ENCODE measurements around the gene CCNT1.
A peak's percentile ranks its signal among the peaks of the same experiment; 100 is the strongest.
"Not testable (repeated sequence)": the region's sequence is repeated elsewhere in the genome, so short reads cannot be mapped to it uniquely, and the experiment has no call there.

CCNT1 gene

GRCh38 chr12:48690990-48691389 is 25.5 kb downstream of the CCNT1 start:
- DNase-seq = no peak

DNA sequence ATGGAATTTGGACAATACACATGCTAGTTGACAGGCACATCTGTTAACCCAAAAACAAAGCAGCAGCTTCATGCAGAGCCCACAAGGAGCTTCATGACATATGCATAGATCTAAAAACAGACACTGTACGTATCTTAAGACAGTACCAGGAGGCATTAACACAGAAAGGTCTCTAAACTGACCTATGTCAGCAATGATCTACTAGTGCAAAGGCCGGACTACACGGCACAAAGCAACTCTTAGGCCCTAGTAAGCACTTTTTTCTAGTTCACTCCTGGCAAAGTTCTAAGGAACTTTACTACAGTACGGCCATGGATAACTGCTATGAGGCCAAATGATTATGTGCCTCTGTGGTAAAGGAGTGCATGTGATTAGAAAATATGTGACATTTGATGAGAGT is 26.1 kb downstream of the CCNT1 start:
- no peak for DNase-seq

DNA sequence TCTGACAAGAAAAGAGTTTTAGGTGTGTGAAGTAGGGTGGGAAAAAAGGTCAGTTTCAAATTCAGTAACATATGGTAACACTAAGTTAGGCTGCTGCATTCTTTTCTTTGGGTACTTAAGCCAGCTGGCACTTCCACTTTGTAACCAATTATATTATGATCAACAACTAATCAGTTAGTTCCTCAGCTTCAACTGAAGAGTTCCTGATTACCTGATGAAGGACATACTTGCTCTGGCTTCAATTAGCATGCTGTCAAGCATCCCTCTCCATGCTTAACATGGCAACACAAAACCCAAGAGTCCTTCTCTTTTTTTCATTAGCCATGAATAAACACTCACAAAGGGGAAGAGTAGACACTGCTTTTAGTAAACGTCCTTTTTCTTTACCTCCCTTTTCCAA is 27.7 kb downstream of the CCNT1 start:
- DNase-seq = no peak

DNA sequence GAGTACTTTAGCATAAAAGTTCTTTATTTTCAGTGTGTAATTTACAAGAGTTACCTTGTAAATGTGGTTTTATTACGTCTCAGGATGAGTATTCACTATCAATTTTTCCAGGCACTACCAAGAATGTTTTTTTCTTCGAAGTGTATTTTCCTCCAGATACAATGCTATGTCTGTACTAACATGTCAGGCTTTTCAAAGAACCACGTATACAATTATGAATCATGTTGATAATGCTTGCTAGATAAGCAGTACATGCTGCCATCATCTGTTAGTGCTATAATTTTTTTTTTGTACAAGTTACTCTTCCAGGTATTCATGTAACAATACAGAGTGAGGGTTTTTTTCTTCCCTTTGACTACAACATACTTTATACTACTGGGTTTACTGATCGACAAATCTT is 28.9 kb downstream of the CCNT1 start:
- DNase-seq = no peak

DNA sequence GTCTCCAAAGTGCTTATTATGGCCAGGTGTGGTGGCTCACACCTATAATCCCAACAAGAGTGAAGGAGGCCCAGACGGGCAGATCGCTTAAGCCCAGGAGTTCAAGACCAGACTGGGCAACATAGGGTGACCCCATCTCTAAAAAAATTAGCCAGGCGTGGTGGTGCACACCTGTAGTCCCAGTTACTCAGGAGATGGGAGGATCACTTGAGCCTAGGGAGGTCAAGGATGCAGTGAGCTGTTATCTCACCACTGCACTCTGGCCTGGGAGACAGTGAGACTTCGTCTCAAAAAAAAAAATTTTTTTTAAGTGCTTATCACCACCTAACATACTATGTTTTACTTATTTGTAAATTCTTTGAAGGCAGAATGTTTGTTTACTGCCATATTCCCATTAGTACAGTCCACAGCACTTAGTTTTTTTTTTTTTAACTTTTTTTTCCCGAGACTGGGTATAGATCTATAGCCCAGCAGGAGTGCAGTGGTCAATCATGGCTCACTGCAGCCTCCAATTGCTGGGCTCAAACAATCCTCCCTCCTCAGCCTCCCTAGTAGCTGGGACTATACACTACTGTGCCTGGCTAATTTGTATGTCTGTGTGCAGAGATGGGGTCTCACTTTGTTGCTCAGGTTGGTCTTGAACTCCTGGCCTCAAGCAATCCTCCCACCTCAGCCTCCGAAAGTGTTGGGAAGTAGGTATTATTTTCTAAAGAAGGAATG is 29.7 kb downstream of the CCNT1 start:
- DNase-seq = no peak

- no peak for DNase-seq
These were observed 30.4 kb downstream of the CCNT1 start for GRCh38 chr12:48686037-48686595.

GRCh38 chr12:48683534-48683933 is 33.0 kb downstream of the CCNT1 start:
- DNase-seq = no peak

GRCh38 chr12:48682927-48683326 is 33.6 kb downstream of the CCNT1 start:
- no peak for DNase-seq

DNA sequence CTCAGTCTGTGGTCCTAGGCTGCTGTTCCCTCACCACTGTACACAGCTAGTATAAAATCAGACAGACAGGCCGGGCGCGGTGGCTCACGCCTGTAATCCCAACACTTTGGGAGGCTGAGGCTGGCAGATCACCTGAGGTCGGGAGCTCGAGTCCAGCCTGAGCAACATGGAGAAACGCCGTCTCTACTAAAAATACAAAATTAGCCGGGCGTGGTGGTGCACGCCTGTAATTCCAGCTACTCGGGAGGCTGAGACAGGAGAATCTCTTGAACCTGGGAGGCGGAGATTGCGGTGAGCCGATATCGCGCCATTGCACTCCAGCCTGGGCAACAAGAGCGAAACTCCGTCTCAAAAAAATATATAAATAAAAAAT is 34.0 kb downstream of the CCNT1 start:
- DNase-seq = not testable (repeated sequence)

- DNase-seq = peak; percentile 99
These were observed 34.6 kb downstream of the CCNT1 start, which contains the start of gene KANSL2 for GRCh38 chr12:48681710-48682532. Gene KANSL2, minus strand, starts transcription at chr12:48682238. Its CDS starts 606 bp downstream, at chr12:48681632.

DNA sequence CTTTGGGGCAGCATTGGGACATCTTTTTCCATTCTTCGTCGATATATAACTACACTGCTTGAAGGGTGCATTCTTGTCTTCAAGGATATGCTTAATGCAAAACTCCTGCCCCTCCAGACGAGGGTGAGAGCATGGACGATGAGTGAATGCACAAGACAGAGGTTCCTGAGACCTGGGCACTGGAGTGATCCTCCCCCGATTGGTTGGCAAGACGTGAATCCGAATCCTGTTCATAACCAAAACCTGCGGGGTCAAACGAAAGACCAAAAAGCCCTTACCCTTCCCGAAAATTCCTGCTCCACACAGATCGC is 35.2 kb downstream of the CCNT1 start:
- no peak for DNase-seq

- DNase-seq = no peak
These were observed 35.6 kb downstream of the CCNT1 start for GRCh38 chr12:48680861-48681260.

DNA sequence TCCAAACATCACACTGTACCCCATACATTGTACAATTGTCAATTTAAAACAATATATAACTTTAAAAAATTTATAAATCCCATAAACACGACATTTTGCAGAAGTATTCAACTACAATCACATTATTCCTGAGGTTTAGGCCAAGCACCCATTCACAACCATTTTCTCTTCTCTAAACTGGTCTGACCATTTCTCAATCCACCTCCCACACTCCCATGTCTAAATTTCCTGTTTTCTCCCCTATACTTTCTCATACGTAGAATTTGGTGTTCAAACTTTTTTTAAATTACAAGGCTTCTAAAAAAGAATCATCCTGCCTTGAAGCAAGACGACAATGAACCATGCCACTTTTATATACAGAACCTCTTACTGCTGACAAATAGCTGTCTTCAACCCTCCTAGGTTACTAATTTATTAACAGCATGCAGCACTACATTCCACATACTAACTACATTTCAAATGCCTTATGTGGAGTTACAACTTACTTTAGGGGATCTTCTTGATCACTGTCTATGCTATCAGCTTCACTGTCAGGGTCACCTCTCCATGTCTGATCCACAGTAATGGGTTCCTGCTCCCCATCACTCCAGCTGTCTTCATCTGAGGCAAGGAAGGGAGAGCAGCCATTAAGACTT is 37.8 kb downstream of the CCNT1 start:
- no peak for DNase-seq

GRCh38 chr12:48671231-48671856 is 45.2 kb downstream of the CCNT1 start:
- no peak for DNase-seq

GRCh38 chr12:48668996-48669395 is 47.5 kb downstream of the CCNT1 start:
- DNase-seq = no peak

DNA sequence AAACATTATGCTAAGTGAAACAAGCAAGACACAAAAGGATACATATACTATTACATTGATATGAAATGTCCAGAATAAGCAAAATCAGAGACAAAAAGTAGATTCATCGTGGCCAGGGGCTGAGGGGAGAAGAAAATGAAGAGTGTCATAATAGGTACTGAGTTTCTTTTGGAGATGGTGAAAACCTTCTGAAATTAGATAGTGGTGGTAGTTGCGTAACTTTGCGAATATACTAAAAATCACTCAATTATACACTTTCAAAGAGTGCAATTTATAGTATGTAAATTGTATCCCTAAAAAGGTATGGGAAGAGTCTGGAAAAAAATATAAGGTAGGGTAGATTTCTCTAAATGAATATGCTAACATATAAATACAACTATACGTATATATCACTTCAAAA is 56.6 kb downstream of the CCNT1 start:
- no peak for DNase-seq

- DNase-seq = no peak
These were observed 64.8 kb downstream of the CCNT1 start for GRCh38 chr12:48651681-48652080.

GRCh38 chr12:48645354-48645753 is 71.2 kb downstream of the CCNT1 start:
- DNase-seq = not testable (repeated sequence)

DNA sequence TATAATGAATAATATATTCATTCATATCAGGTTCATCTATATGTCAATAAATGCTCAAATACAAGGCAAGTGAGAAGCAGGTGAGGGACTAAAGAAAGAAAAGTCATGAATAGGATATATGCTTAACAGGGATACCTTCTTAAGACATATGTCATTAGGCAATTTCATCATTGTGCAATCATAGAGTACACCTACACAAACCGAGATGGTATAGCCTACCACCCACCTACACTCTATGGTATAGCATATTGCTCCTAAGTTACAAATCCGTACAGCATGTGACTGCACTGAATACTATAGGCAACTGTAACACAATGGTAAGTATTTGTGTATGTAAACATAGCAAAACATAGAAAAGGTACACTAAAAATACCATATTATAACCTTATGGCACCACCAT is 73.5 kb downstream of the CCNT1 start:
- no peak for DNase-seq

DNA sequence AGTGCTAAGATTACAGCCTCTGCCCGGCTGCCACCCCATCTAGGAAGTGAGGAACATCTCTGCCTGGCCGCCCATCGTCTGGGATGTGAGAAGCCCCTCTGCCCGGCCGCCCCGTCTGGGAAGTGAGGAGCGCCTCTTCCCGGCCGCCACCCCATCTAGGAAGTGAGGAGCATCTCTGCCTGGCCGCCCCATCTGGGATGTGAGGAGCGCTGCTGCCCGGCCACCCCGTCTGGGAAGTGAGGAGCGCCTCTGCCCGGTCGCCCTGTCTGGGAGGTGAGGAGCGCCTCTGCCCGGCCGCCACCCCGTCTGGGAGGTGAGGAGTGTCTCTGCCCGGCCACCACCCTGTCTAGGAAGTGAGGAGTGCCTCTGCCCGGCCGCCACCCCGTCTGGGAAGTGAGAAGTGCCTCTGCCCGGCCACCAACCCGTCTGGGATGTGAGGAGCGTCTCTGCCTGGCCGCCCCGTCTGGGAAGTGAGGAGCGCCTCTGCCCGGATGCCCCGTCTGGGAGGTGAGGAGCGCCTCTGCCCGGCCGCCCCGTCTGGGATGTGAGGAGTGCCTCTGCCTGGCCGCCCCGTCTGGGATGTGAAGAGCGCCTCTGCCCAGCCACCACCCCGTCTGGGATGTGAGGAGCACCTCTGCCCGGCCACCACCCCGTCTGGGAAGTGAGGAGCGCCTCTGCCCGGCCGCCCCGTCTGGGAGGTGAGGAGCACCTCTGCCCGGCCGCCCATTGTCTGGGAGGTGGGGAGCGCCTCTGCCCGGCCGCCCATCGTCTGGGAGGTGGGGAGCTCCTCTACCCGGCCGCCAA is 74.6 kb downstream of the CCNT1 start:
- DNase-seq = not testable (repeated sequence)

DNA sequence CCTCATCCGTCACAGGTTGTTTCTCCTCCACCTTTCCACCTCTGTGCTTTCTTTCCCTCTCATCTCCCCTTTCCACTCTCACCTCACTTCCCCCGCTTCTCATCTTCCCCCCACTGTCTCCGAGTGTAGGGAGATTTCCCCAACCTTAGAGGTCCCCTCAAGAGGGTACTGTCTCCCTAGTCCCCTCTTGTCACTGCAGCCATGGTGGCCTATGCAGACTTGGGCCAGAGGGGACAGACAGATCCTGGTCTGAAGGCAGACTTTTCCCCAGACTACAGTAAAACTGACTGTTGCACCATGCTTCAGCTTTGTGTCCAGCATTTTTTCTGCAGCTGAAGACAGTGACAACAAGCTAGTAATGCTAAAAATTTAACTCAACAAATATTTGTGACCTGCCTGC is 75.7 kb downstream of the CCNT1 start:
- DNase-seq = no peak

DNA sequence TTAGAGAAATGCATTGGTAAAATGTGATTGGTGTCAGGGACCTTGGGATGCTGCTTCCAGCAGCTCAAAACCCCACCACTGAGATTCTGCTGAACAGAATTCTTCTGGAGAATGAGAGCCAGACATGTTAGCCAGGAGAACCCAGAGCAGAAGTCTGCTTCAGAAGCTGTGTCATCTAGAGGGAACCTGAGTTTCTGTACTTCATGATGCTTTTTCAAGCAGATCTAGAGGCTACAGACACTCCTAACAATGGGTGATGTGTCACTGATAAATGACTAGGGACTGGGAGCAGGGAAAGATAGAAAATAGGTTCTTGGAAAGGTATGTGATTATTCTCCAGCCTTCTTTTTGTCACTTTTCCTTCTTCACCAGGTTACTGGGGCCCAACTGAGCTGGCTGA is 76.1 kb downstream of the CCNT1 start:
- no peak for DNase-seq
